GM18951 (cell line): ENCODE measurements around the gene TTC7B.

Experiments
- POLR2A ChIP-seq: IDR thresholded peaks from 4 replicates; pipeline ENCODE4 v1.6.1; 2011; ENCODE audit warnings: mild to moderate bottlenecking; ENCODE audit not compliant: insufficient read length, insufficient read depth; ENCODE audit errors: extremely low read depth
- in situ Hi-C: fragments of 300-500 bp; cut with MboI; formaldehyde crosslinking; loops from one replicate; pipeline ENCODE4 v1.12.0; 2022; ENCODE audit warnings: low sequenced_read_pairs, mixed read lengths, inconsistent platforms; ENCODE audit not compliant: unreplicated experiment

The TTC7B gene

GRCh38 chr14:90807060-90807459 is 9.2 kb downstream of the TTC7B start:
- in situ Hi-C loops = no loop called here
- no peak for TF ChIP-seq POLR2A

- in situ Hi-C loops = no loop called here
- TF ChIP-seq POLR2A = no peak
Observed at GRCh38 chr14:90805662-90806540, 10.3 kb downstream of the TTC7B start.

GRCh38 chr14:90805084-90805391 is 11.2 kb downstream of the TTC7B start:
- no peak for TF ChIP-seq POLR2A
- in situ Hi-C loops = no loop called here

- in situ Hi-C loops = no loop called here
- no peak for TF ChIP-seq POLR2A
Observed at GRCh38 chr14:90804292-90805083, 11.7 kb downstream of the TTC7B start.

GRCh38 chr14:90803249-90803648 is 13.0 kb downstream of the TTC7B start:
- in situ Hi-C loops = no loop called here
- TF ChIP-seq POLR2A = no peak

GRCh38 chr14:90799420-90799819 is 16.8 kb downstream of the TTC7B start:
- in situ Hi-C loops = no loop called here
- TF ChIP-seq POLR2A = no peak

GRCh38 chr14:90797919-90798318 is 18.3 kb downstream of the TTC7B start:
- in situ Hi-C loops = no loop called here
- TF ChIP-seq POLR2A = no peak

DNA sequence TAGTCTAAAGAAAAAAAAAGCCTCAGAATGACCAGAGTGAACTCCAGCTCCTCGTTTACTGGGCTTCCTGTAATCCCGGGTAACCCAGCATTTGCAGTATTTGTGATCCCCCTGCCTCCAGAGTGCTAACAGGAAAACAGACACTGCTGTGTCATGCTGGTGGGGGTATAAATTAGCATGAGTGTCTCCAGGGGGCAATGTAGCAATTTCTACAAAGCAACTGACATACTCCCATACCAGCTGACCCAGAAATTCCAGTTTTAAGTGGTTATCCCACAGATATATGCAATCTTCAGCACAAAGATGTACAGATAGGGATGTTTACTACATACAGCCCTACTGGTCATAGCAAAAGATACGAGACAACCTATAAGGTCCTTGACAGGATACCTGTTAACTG is 18.8 kb downstream of the TTC7B start:
- TF ChIP-seq POLR2A = no peak
- in situ Hi-C loops = no loop called here

DNA sequence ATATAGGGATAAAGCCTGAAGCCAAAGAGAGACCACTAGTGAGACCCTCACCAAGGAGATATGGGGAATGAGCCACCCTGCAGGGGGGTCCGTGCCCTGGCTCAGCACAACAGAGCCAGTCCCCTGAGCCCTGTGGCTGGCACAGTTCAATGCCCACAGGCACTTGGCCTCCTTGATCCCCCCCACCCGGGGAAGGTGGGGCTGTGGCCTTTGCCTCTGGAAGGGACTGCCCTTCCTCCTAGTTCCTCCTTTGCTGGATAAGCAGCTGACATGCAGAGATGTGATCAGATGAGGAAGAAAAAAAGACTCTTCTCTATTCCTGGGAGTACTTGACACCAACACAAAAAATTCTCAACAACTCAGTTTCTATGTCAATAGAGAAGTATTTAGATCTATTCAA is 19.9 kb downstream of the TTC7B start:
- in situ Hi-C loops = no loop called here
- TF ChIP-seq POLR2A = no peak

- TF ChIP-seq POLR2A = no peak
- in situ Hi-C loops = no loop called here
Observed at GRCh38 chr14:90795744-90796143, 20.5 kb downstream of the TTC7B start.

GRCh38 chr14:90791486-90791885 is 24.7 kb downstream of the TTC7B start:
- in situ Hi-C loops = no loop called here

DNA sequence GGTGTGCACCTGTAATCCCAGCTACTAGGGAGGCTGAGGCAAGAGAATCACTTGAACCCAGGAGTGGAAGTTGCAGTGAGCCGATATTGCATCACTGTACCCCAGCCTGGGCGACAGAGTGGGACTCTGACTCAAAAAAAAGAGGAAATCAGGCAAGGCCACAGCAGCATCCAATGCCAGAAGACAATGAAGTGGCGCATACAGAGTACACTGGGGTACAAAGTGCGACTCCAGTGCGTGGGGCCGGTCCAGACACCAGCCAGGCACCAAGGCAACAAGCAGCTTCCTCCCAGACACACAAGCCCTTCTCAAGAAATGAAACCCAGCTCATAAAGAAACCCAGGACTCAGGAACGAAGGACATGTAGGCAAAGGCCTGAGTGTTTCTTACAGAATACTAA is 28.2 kb downstream of the TTC7B start:
- TF ChIP-seq POLR2A = no peak
- in situ Hi-C loops = no loop called here

More at GRCh38 chr14:90791486-90791885, 24.7 kb downstream of the TTC7B start:
- no peak for TF ChIP-seq POLR2A

- in situ Hi-C loops = no loop called here
- TF ChIP-seq POLR2A = no peak
Observed at GRCh38 chr14:90785876-90786450, 30.3 kb downstream of the TTC7B start.
